Neural crest cell (in vitro differentiated cells): ENCODE measurements around the gene UACA. TPM values are rescaled to one million over a fixed set of nuclear protein-coding genes. Genes with fewer than 3 reads are reported as not detected.

Source experiments
- DNase-seq: peaks from one replicate; pipeline ENCODE4 v3.0.0; 2021; ENCODE audit warnings: low read depth, mixed read lengths, low spot score
- H3K27ac Mint-ChIP-seq: one replicate; pipeline ENCODE4 v1.8.0; 2021; ENCODE audit warnings: mild to moderate bottlenecking, mixed read lengths; ENCODE audit not compliant: unreplicated experiment
- H3K27me3 Mint-ChIP-seq: 2 replicates; pipeline ENCODE4 v1.8.0; 2021; ENCODE audit warnings: low read depth, mild to moderate bottlenecking, mixed read lengths
- H3K36me3 Mint-ChIP-seq: 2 replicates; pipeline ENCODE4 v1.8.0; 2021; ENCODE audit warnings: low read depth, mild to moderate bottlenecking, mixed read lengths
- H3K4me1 Mint-ChIP-seq: 2 replicates; pipeline ENCODE4 v1.8.0; 2021; ENCODE audit warnings: mixed read lengths
- H3K4me3 Mint-ChIP-seq: one replicate; pipeline ENCODE4 v1.8.0; 2021; ENCODE audit warnings: mild to moderate bottlenecking, mixed read lengths
- H3K9me3 Mint-ChIP-seq: 2 replicates; pipeline ENCODE4 v1.8.0; 2021; ENCODE audit warnings: mixed read lengths
- CTCF ChIP-seq: fragments of 200-600 bp; sonication (generic); conservative IDR thresholded peaks from 2 replicates; pipeline ENCODE4 v1.5.0; 2021; ENCODE audit warnings: antibody characterized with exemption, mild to moderate bottlenecking
- total RNA-seq: library from RNA; stranded (reverse); gene quantifications from 2 replicates; pipeline ENCODE4 v1.2.1, GENCODE V29; 2021

UACA gene
- total RNA-seq, 1 donor from 2014 or later, result 36.8 TPM

- DNase-seq, result no peak
- no peak for TF ChIP-seq CTCF
- Mint-ChIP-seq H3K4me1 (no peaks in the 10 kb centered on the region), H3K27ac (peak overlapping the region; percentile 92), H3K9me3 (no peaks in the 10 kb centered on the region), H3K36me3 (no peaks in the 10 kb centered on the region), H3K27me3 (peaks cover 11% of the 10 kb centered on the region), H3K4me3 (no peak overlapping the region)
Observed at GRCh38 chr15:70781236-70781635, 17.9 kb upstream of the UACA start.

GRCh38 chr15:70778258-70779076 is 15.1 kb upstream of the UACA start:
- no peak for TF ChIP-seq CTCF
- no peak overlapping the region for H3K4me3 Mint-ChIP-seq
- no peak overlapping the region for H3K27ac Mint-ChIP-seq

GRCh38 chr15:70777170-70777926 is 14.0 kb upstream of the UACA start:
- H3K4me1 Mint-ChIP-seq, result no peaks in the 10 kb centered on the region
- TF ChIP-seq CTCF, result no peak
- no peak overlapping the region for H3K27ac Mint-ChIP-seq
- H3K4me3 Mint-ChIP-seq, result no peak overlapping the region
- no peaks in the 10 kb centered on the region for H3K9me3 Mint-ChIP-seq
- H3K36me3 Mint-ChIP-seq, result no peaks in the 10 kb centered on the region
- no peaks in the 10 kb centered on the region for H3K27me3 Mint-ChIP-seq
- DNase-seq, result no peak

More at GRCh38 chr15:70778258-70779076, 15.1 kb upstream of the UACA start:
- H3K27me3 Mint-ChIP-seq, result peaks cover 1% of the 10 kb centered on the region
- H3K9me3 Mint-ChIP-seq, result no peaks in the 10 kb centered on the region
- H3K36me3 Mint-ChIP-seq, result no peaks in the 10 kb centered on the region
- no peak for DNase-seq
- no peaks in the 10 kb centered on the region for H3K4me1 Mint-ChIP-seq

GRCh38 chr15:70775160-70775559 is 11.8 kb upstream of the UACA start:
- H3K27ac Mint-ChIP-seq, result no peak overlapping the region
- TF ChIP-seq CTCF, result no peak
- H3K4me3 Mint-ChIP-seq, result no peak overlapping the region

GRCh38 chr15:70772402-70772801 is 9.0 kb upstream of the UACA start:
- Mint-ChIP-seq H3K4me3 (no peak overlapping the region), H3K4me1 (no peaks in the 10 kb centered on the region), H3K36me3 (no peaks in the 10 kb centered on the region), H3K27me3 (no peaks in the 10 kb centered on the region), H3K27ac (no peak overlapping the region), H3K9me3 (no peaks in the 10 kb centered on the region)
- no peak for DNase-seq
- TF ChIP-seq CTCF, result no peak

More at GRCh38 chr15:70775160-70775559, 11.8 kb upstream of the UACA start:
- Mint-ChIP-seq H3K27me3 (no peaks in the 10 kb centered on the region), H3K36me3 (no peaks in the 10 kb centered on the region), H3K4me1 (no peaks in the 10 kb centered on the region), H3K9me3 (no peaks in the 10 kb centered on the region)
- no peak for DNase-seq
